H1 (cell line): ENCODE results near the gene GSTT2. TPM values are rescaled to one million over a fixed set of nuclear protein-coding genes. Genes with fewer than 3 reads are reported as not detected.

ENCODE experiments used
- EZH2 ChIP-seq: fragments of 200-600 bp; sonication (generic); IDR thresholded peaks from 2 replicates; pipeline ENCODE4 v1.7.1; 2012; ENCODE audit warnings: low read depth, mild to moderate bottlenecking, moderate library complexity, low read length, inconsistent platforms; ENCODE audit not compliant: severe bottlenecking
- GABPA ChIP-seq: IDR thresholded peaks from 2 replicates; pipeline ENCODE4 v1.6.1; 2011; ENCODE audit warnings: mild to moderate bottlenecking, low read length, moderate library complexity, borderline replicate concordance; ENCODE audit not compliant: insufficient read depth
- ZNF274 ChIP-seq: IDR thresholded peaks from 2 replicates; pipeline ENCODE4 v1.7.0; 2012; ENCODE audit warnings: low read length, borderline replicate concordance; ENCODE audit errors: extremely low read depth
- polyA plus RNA-seq, 7 experiments: library from polyadenylated mRNA; depleted of rRNA in 3 of 7; stranded (reverse) in 5 of 7; unstranded in 2 of 7; fragments of >200 nt in 5 of 7; fragments of 200-250 nt in 2 of 7; gene quantifications; 1 replicate in 5 of 7; 2 replicates in 1 of 7; 4 replicates in 1 of 7; pipeline versions ENCODE4 v1.2.1 to v1.2.3, GENCODE V29; 2011 to 2013; ENCODE audit warnings: missing spikeins in 2 of 7, mixed read lengths in 2 of 7
- total RNA-seq: library from RNA; stranded (reverse); fragmentation: NEBNext Ultra II Directional; extraction: Animal tissue kit (Norgen Biotek cat#: 25700); gene quantifications from 2 replicates; pipeline ENCODE4 v1.2.1, GENCODE V29; 2021

GSTT2 gene
- total and polyA plus RNA-seq, 2 of the 8 experiments (the other 6 are each of a cell fraction or from before 2014, with no cell fraction given) = 1.1 to 1.5 TPM

DNA sequence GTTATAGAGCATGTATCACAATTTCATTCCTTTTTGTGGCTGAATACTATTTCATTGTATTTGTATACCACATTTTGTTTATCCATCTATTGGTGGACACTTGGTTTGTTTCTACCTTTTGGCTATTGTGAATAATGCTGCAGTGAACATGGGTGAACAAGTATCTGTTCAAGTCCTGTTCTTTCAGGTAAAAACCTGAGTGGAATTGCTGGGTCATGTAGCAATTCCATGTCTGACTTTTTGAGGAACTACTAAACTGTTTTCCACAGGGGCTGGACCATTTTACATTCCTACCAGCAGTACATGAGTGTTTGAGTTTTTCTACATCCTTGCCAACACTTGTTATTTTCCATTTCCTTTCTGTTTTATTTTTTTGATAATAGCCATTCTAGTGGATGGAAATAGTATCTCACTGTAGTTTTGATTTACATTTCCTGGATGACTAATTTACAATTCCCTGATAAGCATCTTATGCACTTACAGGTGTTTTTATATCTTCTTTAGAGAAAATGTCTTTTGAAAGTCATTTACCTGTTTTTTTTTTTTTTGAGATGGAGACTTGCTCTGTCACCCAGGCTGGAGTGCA lies 43.4 kb downstream of the GSTT2 start (continued):
- TF ChIP-seq EZH2 = no peak
- no peak for TF ChIP-seq GABPA
- no peak for TF ChIP-seq ZNF274
